Renal cortical epithelial cell (primary cell): ENCODE data around the gene TRAF1. TPM values are rescaled to one million over a fixed set of nuclear protein-coding genes. Genes with fewer than 3 reads are reported as not detected.

Experiments used
- DNase-seq: peaks from one replicate; pipeline ENCODE4 v3.0.0-alpha.2; 2011; ENCODE audit warnings: low read depth
- total RNA-seq: library from RNA; depleted of rRNA; stranded (reverse); fragments of >200 nt; gene quantifications from 2 replicates; pipeline ENCODE4 v1.2.3, GENCODE V29; 2014

The TRAF1 gene
- total RNA-seq, 1 donor from 2014 or later = 3.4 TPM

- no peak for DNase-seq
Measured at GRCh38 chr9:120910643-120911042, 16.0 kb downstream of the TRAF1 start.

GRCh38 chr9:120909904-120910303 is 16.7 kb downstream of the TRAF1 start:
- peak; percentile 64 for DNase-seq

GRCh38 chr9:120905315-120906164 is 21.1 kb downstream of the TRAF1 start:
- no peak for DNase-seq

GRCh38 chr9:120904978-120905301 is 21.7 kb downstream of the TRAF1 start:
- no peak for DNase-seq

GRCh38 chr9:120904061-120904977 is 22.3 kb downstream of the TRAF1 start:
- DNase-seq = no peak

GRCh38 chr9:120902569-120903535 is 23.7 kb downstream of the TRAF1 start:
- no peak for DNase-seq

GRCh38 chr9:120901755-120902568 is 24.6 kb downstream of the TRAF1 start:
- no peak for DNase-seq

GRCh38 chr9:120900824-120901223 is 25.8 kb downstream of the TRAF1 start:
- no peak for DNase-seq

GRCh38 chr9:120899490-120900068 is 27.0 kb downstream of the TRAF1 start:
- DNase-seq = no peak

- no peak for DNase-seq
Measured at GRCh38 chr9:120898396-120898795, 28.2 kb downstream of the TRAF1 start.

GRCh38 chr9:120895951-120896350 is 30.6 kb downstream of the TRAF1 start:
- no peak for DNase-seq

- DNase-seq = no peak
Measured at GRCh38 chr9:120894321-120895148, 32.1 kb downstream of the TRAF1 start.

GRCh38 chr9:120893611-120894307 is 32.8 kb downstream of the TRAF1 start:
- DNase-seq = no peak

- peak; percentile 82 for DNase-seq
Measured at GRCh38 chr9:120892748-120893610, 33.6 kb downstream of the TRAF1 start.

- no peak for DNase-seq
Measured at GRCh38 chr9:120891884-120892747, 34.5 kb downstream of the TRAF1 start.

- no peak for DNase-seq
Measured at GRCh38 chr9:120891245-120891883, 35.2 kb downstream of the TRAF1 start.
